ENCODE results near the gene SLC36A1.

The SLC36A1 gene

GRCh38 chr5:151534350-151534749, 86.9 kb downstream of the SLC36A1 start:
- DNase-seq (ENCODE audit: low read depth in 3 of 3) = no peak

GRCh38 chr5:151537044-151537443, 89.6 kb downstream of the SLC36A1 start:
- no peak for DNase-seq (ENCODE audit: low read depth in 3 of 3)

- no peak for DNase-seq (ENCODE audit: low read depth in 3 of 3)
These were observed 94.2 kb downstream of the SLC36A1 start for GRCh38 chr5:151541571-151541970.

Data from stimulated activated CD4-positive, alpha-beta T cell treated with anti-CD3 and anti-CD28 coated beads, TNF-alpha, amount 100 ng/mL, for 24 hours (primary cell).